CMK (cell line): ENCODE results near the gene CCNF.
"Not testable (repeated sequence)": the region's sequence is repeated elsewhere in the genome, so short reads cannot be mapped to it uniquely, and the experiment has no call there.

Source experiments
- DNase-seq: peaks from one replicate; pipeline ENCODE4 v3.0.0-alpha.2; 2010; ENCODE audit warnings: low read depth

CCNF gene

DNA sequence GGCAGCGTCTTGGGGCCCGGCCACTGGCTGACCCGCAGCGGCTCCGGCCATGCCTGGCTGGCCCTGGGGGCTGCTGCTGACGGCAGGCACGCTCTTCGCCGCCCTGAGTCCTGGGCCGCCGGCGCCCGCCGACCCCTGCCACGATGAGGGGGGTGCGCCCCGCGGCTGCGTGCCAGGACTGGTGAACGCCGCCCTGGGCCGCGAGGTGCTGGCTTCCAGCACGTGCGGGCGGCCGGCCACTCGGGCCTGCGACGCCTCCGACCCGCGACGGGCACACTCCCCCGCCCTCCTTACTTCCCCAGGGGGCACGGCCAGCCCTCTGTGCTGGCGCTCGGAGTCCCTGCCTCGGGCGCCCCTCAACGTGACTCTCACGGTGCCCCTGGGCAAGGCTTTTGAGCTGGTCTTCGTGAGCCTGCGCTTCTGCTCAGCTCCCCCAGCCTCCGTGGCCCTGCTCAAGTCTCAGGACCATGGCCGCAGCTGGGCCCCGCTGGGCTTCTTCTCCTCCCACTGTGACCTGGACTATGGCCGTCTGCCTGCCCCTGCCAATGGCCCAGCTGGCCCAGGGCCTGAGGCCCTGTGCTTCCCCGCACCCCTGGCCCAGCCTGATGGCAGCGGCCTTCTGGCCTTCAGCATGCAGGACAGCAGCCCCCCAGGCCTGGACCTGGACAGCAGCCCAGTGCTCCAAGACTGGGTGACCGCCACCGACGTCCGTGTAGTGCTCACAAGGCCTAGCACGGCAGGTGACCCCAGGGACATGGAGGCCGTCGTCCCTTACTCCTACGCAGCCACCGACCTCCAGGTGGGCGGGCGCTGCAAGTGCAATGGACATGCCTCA is 42.6 kb downstream of the CCNF start:
- no peak for DNase-seq

DNA sequence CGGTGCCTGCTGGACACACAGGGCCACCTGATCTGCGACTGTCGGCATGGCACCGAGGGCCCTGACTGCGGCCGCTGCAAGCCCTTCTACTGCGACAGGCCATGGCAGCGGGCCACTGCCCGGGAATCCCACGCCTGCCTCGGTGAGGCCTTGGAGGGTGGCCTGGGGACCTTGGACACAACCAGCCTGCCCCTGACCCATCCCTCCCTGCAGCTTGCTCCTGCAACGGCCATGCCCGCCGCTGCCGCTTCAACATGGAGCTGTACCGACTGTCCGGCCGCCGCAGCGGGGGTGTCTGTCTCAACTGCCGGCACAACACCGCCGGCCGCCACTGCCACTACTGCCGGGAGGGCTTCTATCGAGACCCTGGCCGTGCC is 43.2 kb downstream of the CCNF start:
- no peak for DNase-seq

DNA sequence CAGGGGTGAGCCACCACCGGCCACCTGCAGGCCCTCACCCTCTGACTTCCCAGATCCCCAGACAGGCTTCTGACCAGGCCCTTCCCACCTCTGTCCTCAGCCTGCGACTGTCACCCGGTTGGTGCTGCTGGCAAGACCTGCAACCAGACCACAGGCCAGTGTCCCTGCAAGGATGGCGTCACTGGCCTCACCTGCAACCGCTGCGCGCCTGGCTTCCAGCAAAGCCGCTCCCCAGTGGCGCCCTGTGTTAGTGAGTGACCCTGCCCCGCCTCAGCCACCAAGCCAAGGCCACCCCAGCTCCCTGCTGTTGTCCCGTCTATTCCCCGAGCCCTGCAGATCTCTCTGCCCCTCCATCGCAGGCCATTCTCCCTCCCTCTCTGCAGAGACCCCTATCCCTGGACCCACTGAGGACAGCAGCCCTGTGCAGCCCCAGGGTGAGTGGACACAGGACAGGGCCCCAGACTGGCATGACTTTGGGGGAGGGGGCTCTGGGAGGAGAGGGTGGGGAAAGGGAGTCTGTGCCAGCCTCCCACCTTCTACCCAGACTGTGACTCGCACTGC is 43.7 kb downstream of the CCNF start:
- no peak for DNase-seq

DNA sequence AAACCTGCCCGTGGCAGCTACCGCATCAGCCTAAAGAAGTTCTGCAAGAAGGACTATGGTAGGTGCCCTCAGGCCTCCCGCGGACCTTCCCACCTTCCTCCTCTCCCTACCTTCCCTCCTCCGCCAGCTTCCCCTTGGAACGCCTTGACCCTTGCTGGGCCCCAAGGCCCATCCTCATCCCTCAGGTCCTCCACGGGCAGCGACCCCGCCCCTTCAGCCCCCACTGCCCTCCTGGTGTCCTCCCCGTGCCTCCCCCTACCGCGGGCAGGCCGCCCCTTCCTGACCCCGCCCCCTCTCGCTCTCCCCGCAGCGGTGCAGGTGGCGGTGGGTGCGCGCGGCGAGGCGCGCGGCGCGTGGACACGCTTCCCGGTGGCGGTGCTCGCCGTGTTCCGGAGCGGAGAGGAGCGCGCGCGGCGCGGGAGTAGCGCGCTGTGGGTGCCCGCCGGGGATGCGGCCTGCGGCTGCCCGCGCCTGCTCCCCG is 44.2 kb downstream of the CCNF start:
- peak; percentile 72 for DNase-seq

DNA sequence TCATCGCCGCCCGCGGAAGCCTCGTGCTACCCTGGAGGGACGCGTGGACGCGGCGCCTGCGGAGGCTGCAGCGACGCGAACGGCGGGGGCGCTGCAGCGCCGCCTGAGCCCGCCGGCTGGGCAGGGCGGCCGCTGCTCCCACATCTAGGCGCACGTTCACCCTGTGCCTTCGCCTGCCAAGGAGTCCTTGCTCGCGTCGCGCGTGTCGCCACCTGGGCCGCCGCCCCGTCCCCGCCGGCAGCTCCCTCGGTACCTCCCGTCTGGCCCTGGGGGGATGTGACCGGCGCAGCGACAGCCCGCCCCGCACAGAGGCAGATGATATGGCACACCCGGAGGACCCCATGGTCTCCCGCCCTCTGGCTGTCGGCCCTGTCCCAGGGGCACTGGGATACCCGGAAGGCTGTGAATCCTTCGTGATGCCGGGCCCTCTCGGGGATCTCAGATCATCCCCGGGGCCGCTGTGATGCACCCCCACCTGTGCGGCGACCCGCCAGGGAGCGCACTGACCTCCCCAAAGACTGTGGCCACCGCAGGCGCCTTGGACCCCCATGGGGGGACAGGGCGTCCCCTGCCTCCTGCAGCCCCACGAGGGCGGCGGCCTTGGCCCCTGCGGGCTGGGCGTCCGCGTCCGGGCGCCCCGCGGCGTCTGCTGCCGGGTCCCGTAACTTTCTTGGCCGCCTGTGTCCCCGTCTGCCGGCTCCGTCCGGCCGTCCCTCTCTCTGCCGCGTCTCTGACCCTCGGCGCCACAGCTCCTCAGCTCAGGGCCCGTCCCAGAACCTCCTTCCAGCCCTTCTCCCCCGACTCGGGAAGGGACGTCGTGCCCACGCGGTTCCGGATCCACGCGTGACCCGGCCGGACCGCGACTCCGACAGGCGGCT is 45.0 kb downstream of the CCNF start:
- no peak for DNase-seq

DNA sequence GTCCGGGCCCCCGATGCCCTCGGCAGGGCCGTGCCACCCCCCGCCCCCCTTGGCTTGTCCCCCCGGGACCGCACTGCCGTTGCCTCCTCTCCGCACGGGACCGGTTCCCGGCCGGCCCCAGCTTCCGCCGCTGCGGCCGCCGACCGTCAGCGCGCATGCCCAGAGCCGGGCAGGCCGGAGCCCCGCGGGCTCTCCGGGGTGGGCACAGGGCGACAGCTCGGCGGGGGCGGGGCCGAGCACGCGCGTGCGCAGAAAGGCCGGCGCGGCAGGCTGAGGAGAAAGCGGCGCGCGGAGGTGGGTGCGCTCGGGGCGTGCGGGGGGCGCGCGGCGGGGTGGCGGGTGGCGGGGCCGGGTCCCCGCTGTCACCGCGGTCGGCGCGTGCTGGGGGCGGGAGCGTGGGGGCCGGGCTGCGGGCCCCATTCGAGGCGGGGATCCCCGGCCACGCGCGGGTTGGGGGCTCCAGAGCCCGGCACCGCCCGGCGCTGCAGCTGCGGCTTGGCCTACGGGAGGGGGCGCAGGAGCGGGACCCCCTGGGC is 45.7 kb downstream of the CCNF start, which contains the start of gene TBC1D24:
Gene TBC1D24 (plus strand): TSS at position 251 of the 536 bp plus-strand sequence. CDS start 21,022 bp downstream, outside the sequence.
- no peak for DNase-seq

DNA sequence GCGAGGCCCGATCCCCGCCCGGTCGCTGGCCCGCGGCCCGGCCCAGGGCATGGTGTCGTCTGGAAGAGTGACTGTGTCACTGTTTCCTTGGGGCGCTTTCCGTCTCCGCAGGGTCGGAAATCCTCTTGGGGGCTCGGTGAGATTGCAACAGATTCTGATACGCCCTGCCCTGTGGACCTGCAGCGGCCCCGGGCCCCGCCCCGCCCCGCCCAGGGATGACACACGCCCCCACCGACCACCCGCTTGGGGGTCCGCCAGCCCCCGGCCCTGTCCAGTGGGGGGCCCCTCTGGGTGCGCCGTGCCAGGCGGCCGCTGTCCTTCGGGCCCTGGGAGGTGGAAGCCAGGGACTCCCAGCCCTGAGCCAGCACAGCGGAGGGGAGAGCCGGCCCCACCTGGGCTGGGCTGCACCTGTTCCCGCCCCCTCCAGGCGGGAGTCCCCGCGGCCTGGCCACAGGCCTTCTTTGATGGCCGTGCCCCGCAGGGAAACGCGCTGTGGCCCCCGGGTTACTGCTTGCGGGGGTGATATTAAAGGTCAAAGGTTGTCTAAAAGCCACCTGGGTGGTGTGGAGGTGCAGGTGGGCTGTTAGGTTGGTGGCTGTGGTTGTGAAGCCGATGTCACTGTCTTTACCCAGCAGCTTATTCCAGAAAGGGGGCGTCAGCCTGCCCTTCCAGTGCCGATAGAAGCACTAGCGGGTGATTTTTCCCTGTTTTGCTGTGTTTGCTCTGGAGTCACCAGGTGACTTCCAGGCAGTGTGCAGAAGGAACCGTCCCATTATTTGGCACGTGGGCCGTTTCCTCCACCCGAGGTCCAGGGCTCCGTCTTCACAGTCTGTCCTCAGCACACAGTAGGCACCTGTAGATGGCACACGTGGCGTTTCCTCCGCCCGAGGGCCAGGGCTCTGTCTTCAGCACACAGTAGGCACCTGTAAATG is 46.4 kb downstream of the CCNF start:
- DNase-seq, result no peak

DNA sequence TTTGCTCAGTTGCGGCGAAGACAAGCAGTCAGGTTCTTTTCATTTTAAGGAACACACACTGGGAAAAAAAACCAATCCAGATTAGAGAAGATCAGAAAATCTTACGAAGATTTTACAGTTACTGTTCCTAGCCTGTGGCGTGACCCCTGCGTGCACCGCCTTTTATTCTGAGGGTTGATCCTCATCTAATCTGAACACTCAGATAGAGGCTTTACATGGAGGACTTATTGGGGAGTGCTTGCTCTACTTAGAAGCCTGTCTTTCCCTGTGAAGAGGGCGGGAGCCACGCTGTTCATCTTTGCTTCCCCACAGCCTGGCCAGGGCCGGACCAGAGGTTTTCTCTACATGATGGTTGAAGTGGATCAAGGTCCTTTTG is 47.1 kb downstream of the CCNF start:
- no peak for DNase-seq

DNA sequence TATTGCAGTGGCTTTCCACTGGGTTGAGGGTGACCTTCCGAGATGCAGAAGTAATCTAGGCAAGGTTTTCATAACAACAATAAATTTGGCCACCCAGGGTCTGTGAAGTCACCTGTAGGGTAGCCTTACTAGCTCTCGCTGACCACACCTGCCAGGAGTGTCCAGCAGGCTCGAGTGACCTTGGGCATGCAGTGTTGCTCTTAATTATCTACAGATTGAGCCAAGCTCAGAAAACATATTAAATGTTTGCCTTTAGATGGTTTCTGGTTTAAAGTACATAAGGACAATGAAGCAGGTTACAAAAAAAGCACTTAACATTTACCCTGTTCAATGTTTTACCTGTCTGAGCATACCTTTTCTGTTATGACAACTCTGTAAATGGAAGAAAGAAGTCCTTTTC is 47.5 kb downstream of the CCNF start:
- no peak for DNase-seq

DNA sequence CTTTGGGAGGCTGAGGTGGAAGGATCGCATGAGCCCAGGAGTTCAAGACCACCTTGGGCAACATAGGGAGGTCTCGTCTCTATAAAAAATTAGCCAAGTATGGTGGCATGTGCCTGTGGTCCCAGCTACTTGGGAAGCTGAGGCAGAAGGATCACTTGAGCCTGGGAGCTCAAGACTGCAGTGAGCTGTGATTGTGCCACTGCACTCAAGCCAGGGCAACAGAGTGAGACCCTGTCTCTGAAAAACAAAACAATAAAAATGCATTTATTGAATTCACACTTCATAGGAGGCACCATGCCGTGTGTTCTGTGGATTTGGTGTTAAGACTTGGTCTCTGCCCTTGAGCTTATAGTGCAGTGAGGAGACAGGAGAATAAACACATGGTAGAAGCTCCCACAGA is 48.1 kb downstream of the CCNF start:
- DNase-seq, result no peak

DNA sequence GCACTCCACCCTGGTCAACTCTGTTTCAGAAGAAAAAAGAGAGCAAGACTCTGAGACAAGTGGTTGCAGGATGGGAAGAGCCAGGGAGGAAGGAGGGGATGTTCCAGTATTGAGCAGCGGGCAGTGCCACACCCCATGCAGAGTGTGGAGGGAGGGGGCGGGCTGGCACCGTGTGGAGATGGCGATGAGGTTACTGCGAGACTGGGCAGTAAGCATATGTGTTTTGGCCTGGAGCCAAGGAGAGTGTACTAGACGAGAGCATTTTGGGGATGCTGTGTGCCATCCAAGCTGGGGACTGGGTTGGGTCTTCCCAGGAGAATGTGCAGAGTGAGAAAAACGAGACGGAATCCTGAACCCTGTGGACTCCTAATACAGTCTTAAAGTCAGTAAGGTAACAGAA is 49.0 kb downstream of the CCNF start:
- DNase-seq, result no peak

DNA sequence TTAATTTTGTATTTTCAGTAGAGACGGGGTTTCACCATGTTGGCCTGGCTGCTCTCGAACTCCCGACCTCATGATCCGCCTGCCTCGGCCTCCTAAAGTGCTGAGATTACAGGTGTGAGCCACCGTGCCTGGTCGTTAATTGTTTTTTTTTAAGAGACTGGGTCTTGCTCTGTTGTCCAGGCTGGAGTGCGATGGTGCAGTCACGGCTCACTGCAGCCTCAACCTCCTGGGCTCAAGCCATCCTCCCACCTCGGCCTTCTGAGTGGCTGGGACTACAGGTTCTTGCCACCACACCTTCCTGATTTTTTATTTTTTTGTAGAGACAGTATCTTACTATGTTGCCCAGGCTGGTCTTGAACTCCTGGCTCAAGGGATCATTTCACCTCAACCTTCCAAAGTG is 50.7 kb downstream of the CCNF start:
- DNase-seq, result not testable (repeated sequence)

DNA sequence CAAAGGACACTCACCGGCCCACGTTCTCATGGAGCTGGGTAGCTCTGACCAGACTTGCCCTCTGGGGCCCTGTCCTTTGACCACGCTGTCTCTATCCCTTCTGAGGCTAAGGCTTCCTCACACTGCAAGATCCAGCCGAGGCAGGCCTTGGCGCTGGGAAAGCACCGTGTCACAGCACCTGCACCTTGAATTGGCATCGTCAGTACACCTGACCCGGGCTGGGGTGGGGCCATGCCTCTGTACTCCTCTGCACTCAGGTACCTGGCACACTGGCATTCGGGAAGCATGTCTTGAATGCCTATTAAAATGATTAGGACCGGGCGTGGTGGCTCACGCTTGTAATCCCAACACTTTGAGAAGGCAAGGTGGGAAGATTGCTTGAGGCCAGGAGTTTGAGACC is 51.7 kb downstream of the CCNF start:
- no peak for DNase-seq

DNA sequence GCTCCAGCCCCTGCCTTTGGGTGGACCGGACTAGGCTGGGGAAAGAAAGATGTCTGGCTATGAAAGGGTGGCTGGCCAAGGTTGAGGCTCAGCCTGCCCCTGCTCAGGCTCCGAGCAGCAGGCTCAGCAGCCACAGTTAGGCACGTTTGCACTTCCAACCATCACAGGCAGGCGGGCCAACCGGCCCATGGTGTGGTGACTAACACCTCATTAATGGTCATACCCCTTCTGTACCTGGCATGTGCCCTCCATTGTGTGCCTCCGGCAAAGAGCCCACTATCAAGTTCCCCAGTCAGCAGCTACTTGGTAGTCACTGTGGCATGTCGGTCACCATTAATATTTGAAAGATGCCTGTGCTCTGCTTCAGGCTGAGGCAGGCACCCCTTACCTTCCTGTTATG is 52.4 kb downstream of the CCNF start:
- DNase-seq, result no peak

DNA sequence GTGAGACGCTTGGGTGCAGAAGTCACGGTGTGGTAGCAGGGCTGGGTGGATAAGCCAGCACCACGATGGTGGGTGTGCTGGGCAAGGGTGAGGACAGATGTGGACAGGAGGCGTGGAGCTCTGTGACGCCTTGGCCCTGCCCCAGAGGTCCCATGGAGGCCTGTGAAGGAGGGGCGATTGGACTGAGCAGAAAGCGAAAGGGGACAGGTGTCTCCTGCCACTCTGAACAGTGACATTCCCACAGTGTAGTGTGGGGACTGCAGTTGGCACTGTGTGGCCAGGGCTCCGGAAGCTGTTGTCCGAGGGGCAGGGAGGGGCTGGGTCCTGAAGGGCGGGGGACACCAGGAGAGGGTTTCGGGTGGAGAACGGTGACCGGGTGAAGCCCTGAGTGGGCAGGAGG is 53.0 kb downstream of the CCNF start:
- DNase-seq, result no peak

DNA sequence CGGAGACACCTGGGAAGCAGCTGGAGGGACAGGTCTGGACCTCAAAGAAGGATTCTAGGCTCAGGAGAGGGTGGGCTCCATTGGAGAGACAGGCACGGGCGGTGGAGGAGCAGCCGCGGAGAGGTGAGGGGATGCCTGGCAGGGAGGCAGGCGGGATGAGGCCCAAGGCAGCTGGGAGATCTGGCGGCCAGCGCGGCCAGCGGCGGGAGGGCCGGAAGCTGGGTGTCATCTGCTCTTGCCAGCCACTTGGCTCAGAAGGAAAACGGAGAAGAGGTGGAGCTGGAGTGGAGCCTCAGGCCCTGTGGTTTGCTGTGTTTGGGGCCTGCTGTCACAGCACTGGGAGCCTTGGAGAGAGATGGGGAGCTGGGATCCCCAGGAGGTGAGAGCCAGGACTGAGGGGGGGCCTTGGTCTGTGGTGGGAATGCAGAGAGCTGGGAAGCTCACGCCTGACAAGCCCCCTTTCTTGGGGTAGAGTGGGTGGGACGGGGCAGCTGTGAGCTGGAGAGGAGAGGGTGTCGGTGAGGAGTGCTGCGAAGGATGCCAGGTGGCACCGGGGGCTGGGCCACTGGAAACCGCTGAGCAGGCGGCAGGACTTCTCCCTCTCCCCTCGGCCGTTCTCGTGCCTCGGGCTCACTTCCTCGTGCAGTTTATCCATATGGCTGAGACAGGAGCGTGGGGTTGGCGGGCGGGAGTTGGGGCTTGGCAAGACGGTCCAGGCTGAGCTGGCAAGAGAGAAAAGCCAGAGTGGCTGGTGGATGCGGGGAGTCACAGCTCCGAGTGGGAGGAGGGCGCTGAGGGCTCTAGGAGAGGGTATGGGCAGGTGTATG is 53.7 kb downstream of the CCNF start:
- DNase-seq, result no peak

DNA sequence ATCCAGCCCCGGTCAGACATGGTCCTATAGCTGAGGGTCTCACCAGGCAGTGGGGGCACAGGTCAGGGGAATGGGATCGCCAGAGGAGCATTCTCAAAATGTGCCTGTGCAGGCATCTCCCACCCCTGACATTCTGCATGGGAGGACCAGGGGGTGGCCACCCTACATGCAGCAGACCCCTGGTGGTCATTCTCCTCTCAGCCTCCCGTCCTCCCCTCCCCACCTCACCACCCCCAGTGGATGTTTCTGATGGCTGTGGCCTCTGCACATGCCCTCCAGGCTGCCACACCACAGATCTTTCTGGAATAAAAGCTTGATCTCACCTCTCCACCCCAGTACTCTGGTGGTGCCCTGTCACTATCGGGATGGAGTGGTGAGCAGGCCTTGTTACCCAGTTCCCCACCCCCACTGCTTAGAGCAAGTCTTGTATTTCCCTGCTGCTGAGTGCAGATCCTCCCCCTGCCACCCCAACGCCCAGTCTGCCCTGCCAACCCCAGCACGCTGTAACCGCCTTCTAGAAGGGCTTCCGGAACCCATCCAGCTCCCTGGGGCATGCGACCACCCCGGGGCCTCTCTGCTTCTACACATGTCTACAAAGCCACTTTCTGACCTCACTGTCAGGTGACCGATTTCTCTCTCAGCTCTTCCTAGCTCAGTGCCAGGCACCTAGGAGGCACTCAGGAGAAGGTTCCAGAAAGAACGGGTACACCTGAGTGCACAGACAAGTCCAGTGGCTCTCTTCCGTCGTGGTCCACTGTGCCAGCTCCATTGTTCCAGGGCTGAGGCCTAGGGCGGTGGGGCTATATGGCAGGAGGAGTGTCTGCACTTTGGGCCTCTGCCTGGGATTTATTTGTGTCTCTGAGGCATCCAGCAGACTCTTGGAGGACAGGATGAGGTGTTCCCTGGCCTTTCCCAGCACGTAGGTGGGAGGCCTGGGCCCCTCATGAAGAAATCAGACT is 55.0 kb downstream of the CCNF start:
- DNase-seq, result no peak

DNA sequence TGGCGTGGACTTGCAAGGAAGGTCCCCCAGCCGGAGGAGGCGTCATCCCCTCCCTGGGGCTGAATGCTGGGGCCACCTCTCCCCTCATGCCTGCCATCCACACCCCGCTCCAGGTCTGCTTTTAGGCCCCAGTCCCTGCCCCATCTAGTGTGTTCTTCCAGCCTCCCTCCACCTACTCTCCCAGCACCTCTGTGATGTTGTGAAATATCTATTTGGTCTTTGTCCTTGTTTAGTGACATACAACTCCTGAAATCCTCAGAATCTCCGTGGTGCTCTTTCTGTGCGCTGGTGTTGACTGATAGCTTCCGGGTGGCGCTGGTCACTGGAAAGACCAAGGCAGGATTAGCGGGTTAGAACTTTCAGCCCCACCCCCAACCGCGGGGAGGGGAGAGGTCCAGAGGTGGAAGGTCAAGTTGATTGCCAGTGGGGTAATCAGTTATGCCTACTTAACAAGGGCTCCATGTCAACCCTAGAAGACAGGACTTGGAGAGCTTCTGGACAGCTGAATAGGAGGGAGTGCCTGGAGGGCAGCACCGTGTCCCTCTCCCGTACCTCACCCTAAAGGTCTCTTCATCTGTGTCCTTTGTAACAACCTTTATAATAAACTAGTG is 55.8 kb downstream of the CCNF start:
- DNase-seq, result no peak
